ENCODE data around the gene HPN. TPM values are rescaled to one million over a fixed set of nuclear protein-coding genes. Genes with fewer than 3 reads are reported as not detected.

HPN gene
- total RNA-seq, 1 donor from 2014 or later: not detected

DNA sequence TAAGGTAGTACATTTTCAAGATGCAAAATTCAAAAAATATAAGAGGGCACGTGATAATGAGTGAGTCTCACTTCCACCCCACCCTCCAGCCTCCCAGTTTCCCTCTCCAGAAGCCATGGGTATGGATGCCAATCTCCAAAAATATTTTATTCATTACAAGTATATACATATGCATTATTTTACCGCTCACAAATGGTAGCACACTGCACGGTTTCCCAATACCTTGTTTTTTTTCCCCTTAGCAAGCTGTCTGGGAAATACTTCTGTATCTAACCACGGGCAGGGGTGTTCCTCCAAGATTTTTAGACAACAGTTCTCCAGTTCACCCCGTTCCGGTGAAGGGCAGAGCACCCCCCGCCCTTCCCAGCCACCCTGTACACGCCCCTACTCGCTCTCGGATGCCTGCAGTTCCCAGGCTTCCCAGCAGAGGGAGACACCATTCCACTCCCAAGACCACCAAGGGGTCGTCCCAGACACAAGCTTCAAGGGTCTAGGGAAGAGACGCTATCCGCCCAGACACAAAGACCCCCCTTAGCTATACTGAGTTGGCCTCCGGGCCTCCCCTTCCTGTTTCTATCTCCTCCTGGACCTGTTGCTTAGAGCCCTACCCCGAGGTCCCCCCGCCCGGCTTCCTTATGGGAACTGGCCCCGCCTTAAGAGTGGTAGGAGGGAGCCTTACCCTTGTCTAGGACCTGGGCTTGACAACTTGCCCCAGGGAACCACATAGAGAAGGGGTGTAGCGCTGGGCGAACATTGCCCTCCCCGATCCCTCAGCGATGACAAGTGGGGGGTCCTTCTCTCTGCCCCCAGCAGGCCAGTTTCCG, 73.0 kb downstream of the HPN start:
- no peak for DNase-seq (ENCODE audit: extremely low spot score, unreplicated experiment)
- no peak overlapping the region for H3K27ac Mint-ChIP-seq (ENCODE audit: unreplicated experiment)
- TF ChIP-seq, protein P1, sequence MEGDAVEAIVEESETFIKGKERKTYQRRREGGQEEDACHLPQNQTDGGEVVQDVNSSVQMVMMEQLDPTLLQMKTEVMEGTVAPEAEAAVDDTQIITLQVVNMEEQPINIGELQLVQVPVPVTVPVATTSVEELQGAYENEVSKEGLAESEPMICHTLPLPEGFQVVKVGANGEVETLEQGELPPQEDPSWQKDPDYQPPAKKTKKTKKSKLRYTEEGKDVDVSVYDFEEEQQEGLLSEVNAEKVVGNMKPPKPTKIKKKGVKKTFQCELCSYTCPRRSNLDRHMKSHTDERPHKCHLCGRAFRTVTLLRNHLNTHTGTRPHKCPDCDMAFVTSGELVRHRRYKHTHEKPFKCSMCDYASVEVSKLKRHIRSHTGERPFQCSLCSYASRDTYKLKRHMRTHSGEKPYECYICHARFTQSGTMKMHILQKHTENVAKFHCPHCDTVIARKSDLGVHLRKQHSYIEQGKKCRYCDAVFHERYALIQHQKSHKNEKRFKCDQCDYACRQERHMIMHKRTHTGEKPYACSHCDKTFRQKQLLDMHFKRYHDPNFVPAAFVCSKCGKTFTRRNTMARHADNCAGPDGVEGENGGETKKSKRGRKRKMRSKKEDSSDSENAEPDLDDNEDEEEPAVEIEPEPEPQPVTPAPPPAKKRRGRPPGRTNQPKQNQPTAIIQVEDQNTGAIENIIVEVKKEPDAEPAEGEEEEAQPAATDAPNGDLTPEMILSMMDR (IDR thresholded peaks at IDR 0.05): peak; percentile 93
- no peaks in the 10 kb centered on the region for H3K36me3 Mint-ChIP-seq (ENCODE audit: unreplicated experiment)
- peaks cover 29% of the 10 kb centered on the region for H3K27me3 Mint-ChIP-seq (ENCODE audit: unreplicated experiment)
- peaks cover 6% of the 10 kb centered on the region for H3K4me1 Mint-ChIP-seq (ENCODE audit: unreplicated experiment)
- no peak overlapping the region for H3K4me3 Mint-ChIP-seq (ENCODE audit: unreplicated experiment)
- no peaks in the 10 kb centered on the region for H3K9me3 Mint-ChIP-seq (ENCODE audit: unreplicated experiment)

GRCh38 chr19:35115177-35115951, 73.8 kb downstream of the HPN start, which contains the start of gene FXYD3:
Gene FXYD3 (plus strand): TSS chr19:35115823. CDS start chr19:35119377, 3,554 bp downstream.
- Mint-ChIP-seq H3K9me3 (ENCODE audit: unreplicated experiment) (no peaks in the 10 kb centered on the region), H3K4me3 (ENCODE audit: unreplicated experiment) (no peak within 1 kb of the TSS), H3K4me1 (ENCODE audit: unreplicated experiment) (peaks cover 7% of the 10 kb centered on the region), H3K36me3 (ENCODE audit: unreplicated experiment) (no peaks in the 10 kb centered on the region), H3K27ac (ENCODE audit: unreplicated experiment) (no peak within 1 kb of the TSS), H3K27me3 (ENCODE audit: unreplicated experiment) (peaks cover 25% of the 10 kb centered on the region)
- TF ChIP-seq, protein P1 (IDR thresholded peaks at IDR 0.05): no peak
- no peak for DNase-seq (ENCODE audit: extremely low spot score, unreplicated experiment)

Other genes starting within 250 kb of the HPN start
- gene ZNF30, start 114.8 kb upstream of the HPN start, total RNA-seq: 3.9 and 6.2 TPM in 2 replicates
- 3.0 and 4.1 TPM in 2 replicates for gene ZNF792, start 77.5 kb upstream of the HPN start, total RNA-seq
- 77.8 and 80.8 TPM in 2 replicates for gene GRAMD1A, start 41.4 kb upstream of the HPN start, total RNA-seq
- 7.3 and 8.1 TPM in 2 replicates for gene SCN1B, start 11.3 kb upstream of the HPN start, total RNA-seq
- gene FXYD3, start 74.1 kb downstream of the HPN start, total RNA-seq: not detected in 2 replicates
- gene LGI4, start 93.3 kb downstream of the HPN start, total RNA-seq: 0.32 and 0.34 TPM in 2 replicates
- 0.86 TPM in 1 of 2 replicates, not detected in the other for gene FXYD1, start 97.1 kb downstream of the HPN start, total RNA-seq
- 0.50 TPM in 1 of 2 replicates, not detected in the other for gene FXYD7, start 101.5 kb downstream of the HPN start, total RNA-seq
- 81.0 and 86.6 TPM in 2 replicates for gene FXYD5, start 113.0 kb downstream of the HPN start, total RNA-seq
- not detected in 2 replicates for gene FAM187B, start 187.0 kb downstream of the HPN start, total RNA-seq
- gene LSR, start 207.3 kb downstream of the HPN start, total RNA-seq: 0.29 and 0.83 TPM in 2 replicates
- gene USF2, start 227.2 kb downstream of the HPN start, total RNA-seq: 112 and 115 TPM in 2 replicates
- gene HAMP, start 240.8 kb downstream of the HPN start, total RNA-seq: 0.68 TPM in 1 of 2 replicates, not detected in the other

Measured in osteocyte (in vitro differentiated cells).